GM19455 (cell line): Measurements from ENCODE around the gene GPHN.
"Not testable (repeated sequence)": the region's sequence is repeated elsewhere in the genome, so short reads cannot be mapped to it uniquely, and the experiment has no call there.

Source experiments
- ATAC-seq: cut with Tn5 transposase; IDR thresholded peaks from one replicate; pipeline ENCODE4 v1.9.1; 2021; ENCODE audit not compliant: unreplicated experiment

Gene GPHN

GRCh38 chr14:66501592-66501991 is 6.4 kb upstream of the GPHN start:
- ATAC-seq: no peak

GRCh38 chr14:66502836-66503235 is 5.1 kb upstream of the GPHN start:
- not testable (repeated sequence) for ATAC-seq

GRCh38 chr14:66503532-66503931 is 4.4 kb upstream of the GPHN start:
- ATAC-seq: no peak

GRCh38 chr14:66507181-66507721 is 696 bp upstream of the GPHN start:
- ATAC-seq: peak; percentile 19

- peak; percentile 2 for ATAC-seq
Measured at GRCh38 chr14:66508547-66508845, 549 bp downstream of the GPHN start.

GRCh38 chr14:66508846-66509621 is 1.1 kb downstream of the GPHN start:
- peak; percentile 23 for ATAC-seq

GRCh38 chr14:66509874-66510273 is 1.9 kb downstream of the GPHN start:
- ATAC-seq: no peak

GRCh38 chr14:66511849-66512248 is 3.9 kb downstream of the GPHN start:
- ATAC-seq: no peak

GRCh38 chr14:66514213-66514612 is 6.3 kb downstream of the GPHN start:
- no peak for ATAC-seq

- no peak for ATAC-seq
Measured at GRCh38 chr14:66530526-66530925, 22.6 kb downstream of the GPHN start.

- no peak for ATAC-seq
Measured at GRCh38 chr14:66539034-66539433, 31.1 kb downstream of the GPHN start.

GRCh38 chr14:66540038-66540437 is 32.1 kb downstream of the GPHN start:
- ATAC-seq: no peak

GRCh38 chr14:66541627-66542026 is 33.7 kb downstream of the GPHN start:
- ATAC-seq: no peak

- no peak for ATAC-seq
Measured at GRCh38 chr14:66543996-66544395, 36.0 kb downstream of the GPHN start.

GRCh38 chr14:66545191-66545590 is 37.2 kb downstream of the GPHN start:
- not testable (repeated sequence) for ATAC-seq

GRCh38 chr14:66545751-66546150 is 37.8 kb downstream of the GPHN start:
- ATAC-seq: not testable (repeated sequence)

- no peak for ATAC-seq
Measured at GRCh38 chr14:66563731-66564130, 55.8 kb downstream of the GPHN start.

GRCh38 chr14:66568220-66568619 is 60.3 kb downstream of the GPHN start:
- no peak for ATAC-seq

- ATAC-seq: no peak
Measured at GRCh38 chr14:66572826-66573225, 64.9 kb downstream of the GPHN start.

GRCh38 chr14:66575014-66575413 is 67.1 kb downstream of the GPHN start:
- ATAC-seq: no peak

- no peak for ATAC-seq
Measured at GRCh38 chr14:66575939-66576338, 68.0 kb downstream of the GPHN start.

- ATAC-seq: not testable (repeated sequence)
Measured at GRCh38 chr14:66587753-66588152, 79.8 kb downstream of the GPHN start.

- no peak for ATAC-seq
Measured at GRCh38 chr14:66595394-66595793, 87.4 kb downstream of the GPHN start.
